Measurements from ENCODE around the gene SLC8B1. TPM values are rescaled to one million over a fixed set of nuclear protein-coding genes. Genes with fewer than 3 reads are reported as not detected.

The SLC8B1 gene
- total RNA-seq (2014; rRNA removed; shearing (Covaris generic)) = 2.6 and 4.7 TPM in 2 replicates

DNA sequence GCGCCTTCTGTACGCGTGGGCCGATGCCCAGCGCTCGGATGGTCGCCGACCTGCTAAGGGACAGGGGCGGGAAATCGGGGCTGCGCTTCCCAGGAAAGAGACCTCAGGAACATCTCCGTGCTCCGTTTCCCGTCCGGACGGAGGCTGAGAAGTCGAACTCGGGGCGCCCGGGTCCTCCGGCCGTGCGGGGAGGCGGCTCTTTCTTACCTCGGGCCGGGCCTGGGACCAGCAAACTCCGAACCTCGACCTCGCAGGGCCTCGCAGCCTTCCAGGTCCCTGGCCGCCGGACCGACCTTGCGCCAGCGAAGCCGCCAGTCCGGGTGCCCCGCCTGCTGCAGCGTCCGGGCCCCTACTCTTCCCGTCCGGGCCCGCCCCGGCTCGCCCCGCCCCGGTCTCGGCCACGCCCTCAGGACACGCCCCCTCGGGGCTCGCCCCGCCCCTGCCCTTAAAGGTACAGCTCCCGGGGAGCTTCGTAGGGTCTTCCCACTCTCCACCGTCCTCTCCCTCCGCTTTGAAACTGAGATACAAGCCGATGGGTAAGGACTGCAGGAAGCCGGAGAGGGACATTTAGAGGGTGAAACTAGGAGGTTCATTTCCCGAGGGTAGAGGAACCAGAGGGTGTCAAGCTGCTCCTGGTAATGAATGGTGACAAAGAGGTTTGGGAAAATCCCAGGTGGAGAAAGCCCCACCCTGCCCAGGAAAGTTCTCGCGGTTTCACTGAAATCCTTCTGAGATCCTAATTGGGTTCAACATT lies at the start of gene SLC8B1:
TSS of gene SLC8B1 (minus strand) at position 324 of the 754 bp plus-strand sequence. CDS start 2,231 bp downstream, outside the sequence.
- DNase-seq (ENCODE audit: low spot score) = peak; percentile 73

DNA sequence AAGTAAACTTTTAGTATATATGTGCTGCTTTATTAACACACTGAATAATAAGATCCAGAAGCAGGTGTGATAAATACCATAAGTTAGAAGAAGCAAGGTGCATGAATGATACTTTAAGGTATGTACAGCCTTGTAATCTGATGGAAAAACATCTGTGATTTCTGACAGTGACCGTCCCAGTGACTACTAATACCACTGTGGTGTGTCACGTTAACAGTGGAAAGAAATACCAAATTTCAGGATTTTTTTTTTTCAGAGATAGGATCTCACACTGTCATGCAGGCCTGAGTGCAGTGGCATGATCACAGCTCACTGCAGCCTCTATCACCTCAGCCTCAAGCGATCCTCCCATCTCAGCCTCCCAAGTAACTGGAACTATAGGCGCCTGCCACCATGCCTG lies 47.3 kb upstream of the SLC8B1 start:
- DNase-seq (ENCODE audit: low spot score) = no peak

DNA sequence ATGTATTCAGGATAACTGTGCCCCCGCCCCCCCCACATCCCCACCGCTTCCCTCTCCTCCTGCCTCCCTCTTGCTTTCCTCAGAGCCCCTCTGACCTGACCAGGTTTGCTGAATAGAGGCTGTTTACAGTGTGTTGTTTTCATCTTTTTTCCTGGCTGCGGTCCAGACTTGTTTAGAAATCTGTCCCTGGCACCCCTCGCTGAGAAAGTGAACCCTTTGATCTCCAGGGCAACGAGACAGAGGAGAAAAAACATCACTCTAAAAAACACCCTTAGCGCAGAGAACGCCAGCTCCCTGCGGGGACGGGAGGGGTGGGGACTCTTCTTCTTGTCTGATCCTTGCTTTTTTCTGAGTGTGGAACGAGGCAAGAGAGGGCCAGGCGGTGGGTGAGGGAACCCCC lies 46.3 kb upstream of the SLC8B1 start:
- DNase-seq (ENCODE audit: low spot score) = no peak

DNA sequence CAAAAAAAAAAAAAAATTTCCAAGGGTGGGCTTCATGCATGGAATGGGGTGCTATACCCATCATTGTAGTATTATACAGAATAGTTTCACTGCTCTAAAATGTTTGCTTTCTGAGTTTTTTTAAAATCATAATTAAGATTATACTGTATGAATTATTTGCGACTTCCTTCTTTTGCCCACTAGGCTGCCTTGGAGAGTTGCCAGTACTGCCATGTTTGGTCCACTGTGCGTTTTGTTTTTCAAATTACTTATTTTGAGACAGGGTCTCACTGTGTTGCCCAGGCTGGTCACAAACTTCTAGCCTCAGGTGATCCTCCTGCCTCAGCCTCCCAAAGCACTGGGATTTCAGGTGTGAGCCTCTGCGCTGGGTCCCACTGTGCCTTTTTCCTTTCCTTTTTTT lies 43.4 kb upstream of the SLC8B1 start:
- no peak for DNase-seq (ENCODE audit: low spot score)

DNA sequence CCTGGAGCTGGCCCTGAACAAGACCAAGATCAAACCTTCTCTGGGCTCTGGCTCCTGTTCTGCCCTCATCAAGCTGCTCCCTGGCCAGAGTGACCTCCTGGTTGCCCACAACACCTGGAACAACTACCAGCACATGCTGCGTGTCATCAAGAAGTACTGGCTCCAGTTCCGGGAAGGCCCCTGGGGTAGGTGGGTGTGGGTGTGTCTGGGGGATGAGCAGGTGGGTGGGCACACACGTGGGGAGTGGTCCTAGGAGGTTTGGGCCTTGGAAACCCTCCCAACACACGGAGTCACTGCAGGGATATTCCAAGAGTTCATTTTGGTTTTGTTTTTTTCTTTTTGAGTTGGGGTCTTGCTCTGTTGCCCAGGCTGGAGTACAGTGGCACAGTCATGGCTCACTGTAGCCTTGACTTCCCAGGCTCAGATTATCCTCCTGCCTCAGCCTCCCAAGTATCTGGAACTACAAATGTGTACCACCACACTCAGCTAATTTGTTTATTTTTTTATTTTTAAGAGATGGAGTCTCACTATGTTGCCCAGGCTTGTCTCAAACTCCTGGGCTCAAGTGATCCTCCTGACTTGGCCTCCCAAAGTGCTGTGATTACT lies 40.0 kb upstream of the SLC8B1 start:
- DNase-seq (ENCODE audit: low spot score) = no peak

DNA sequence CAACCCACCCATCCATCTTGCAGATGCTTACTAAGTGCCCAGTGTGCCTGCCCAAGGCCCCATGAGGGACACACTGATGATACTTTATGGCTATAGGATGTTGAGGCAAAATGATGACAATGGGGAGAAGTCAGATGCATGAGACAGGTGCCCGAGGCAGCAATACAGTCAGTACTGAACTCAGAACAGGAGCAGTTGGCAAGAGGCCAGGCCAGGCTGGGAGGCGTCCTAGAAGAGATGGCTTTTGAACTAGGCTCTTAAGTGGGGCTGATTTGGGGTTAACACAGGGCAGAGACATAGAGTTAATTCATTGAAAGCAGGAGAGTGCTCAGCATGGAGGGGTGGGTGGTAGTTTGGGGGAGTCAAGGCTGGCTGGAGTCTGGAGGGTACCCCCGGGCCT lies 39.1 kb upstream of the SLC8B1 start:
- DNase-seq (ENCODE audit: low spot score) = no peak

DNA sequence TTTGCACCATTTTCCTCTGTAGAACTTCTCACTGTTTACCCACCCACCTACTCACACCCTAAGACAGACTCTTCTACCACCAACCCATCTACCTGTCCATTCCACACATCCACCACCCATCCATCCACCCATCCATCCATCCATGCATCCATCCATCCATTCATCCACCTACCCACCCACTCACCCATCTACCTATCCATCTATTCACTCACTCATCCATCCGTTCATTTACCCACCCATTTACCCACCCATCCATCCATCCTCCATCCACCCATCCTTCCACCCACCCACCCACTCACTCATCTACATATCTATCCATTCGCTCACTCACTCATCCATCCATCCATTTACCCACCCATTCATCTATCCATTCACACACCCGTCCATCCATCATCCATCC lies 38.5 kb upstream of the SLC8B1 start:
- no peak for DNase-seq (ENCODE audit: low spot score)

DNA sequence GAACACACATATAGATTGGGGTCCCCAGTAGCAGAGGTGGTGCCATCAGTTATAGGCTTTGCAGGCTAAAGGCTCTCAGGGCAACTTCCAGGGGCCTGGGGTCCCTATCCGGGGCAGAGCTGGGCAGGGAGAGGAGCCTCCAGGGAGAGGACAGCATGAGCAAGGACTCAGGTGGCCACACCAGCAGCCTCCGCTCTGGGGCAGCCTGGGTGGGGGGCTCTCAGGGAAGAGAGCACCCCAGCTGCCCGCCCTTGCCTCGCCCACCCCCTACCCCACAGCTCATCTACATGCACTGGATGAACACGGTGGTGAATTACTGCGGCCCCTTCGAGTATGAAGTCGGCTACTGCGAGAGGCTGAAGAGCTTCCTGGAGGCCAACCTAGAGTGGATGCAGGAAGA lies 37.5 kb upstream of the SLC8B1 start:
- DNase-seq (ENCODE audit: low spot score) = no peak

DNA sequence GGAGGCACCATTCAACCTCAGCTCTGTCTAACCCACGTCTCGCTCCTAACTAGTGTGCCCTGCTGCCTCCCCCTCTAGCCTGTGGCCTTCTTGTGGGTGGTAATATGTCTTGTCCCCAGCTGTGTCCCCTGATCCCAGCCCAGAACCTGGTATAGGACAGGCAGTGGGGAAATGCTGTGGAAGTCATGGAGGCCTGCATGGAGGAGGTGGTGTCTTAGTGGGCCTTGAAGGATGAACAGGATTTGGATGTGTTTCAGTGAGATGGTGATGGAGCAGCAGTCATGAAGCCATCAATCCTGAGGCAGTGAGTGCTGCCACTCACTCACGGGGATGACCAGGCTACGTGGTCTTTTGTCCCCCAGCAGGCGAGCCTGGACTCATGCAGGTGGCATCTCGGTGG lies 36.9 kb upstream of the SLC8B1 start:
- DNase-seq (ENCODE audit: low spot score) = no peak

DNA sequence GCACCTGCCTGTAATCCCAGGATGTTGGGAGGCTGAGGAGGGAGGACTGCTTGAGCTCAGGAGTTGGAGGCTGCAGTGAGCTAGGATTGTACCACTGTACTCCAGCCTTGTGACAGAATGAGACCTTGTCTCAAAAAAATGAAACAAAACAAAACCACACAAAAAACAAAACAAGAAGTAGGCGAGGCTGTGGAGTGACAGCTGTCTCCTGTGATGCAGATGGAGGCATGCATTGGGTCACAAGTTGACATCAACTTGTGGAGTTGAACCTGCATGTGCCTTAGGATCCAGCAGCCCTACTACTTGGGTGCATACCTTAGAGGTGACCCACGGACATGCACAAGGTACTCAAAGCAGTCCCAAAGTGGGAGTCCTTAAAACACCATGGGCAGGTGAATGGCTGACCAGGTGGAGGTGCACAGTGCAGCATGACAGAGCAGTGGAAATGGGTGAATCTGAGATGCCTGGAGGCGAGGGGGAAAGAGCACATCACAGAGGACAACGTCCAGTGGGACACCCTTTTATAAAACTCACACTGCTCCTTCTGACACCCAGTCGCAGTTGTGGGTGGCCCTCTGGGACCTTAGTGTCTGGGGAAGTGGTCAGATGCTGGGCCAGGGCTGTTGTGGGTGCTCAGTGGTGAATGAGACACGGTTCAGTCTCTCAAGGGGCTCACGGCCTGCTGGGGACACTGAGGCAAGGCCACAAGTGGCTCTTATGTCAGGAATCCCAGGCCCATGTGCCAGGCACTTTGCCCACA lies 36.2 kb upstream of the SLC8B1 start:
- DNase-seq (ENCODE audit: low spot score) = no peak

DNA sequence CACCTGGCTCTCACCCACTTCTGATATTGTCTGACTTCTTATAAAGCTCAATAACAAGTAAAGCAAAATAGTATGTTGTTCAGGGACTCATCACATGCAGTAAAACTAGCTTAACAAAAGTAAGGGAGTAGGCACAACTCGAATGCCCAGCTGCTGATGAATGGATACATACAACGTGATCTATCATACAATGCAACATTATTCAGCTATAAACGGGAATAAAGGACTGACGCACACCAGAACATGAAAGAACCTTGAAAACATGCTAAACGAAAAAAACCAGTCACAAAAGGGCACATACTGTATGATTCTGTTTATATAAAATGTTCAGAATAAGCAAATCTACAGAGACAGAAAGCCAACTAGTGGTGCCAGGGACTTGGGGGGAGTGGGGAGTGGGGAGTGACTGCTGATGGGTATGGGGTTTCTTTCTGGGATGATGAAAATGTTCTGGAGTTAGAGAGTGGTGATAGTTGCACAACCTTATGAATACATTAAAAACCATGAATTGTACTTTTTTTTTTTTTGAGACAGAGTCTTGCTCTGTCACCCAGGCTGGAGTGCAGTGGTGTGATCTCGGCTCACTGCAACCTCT lies 34.6 kb upstream of the SLC8B1 start:
- DNase-seq (ENCODE audit: low spot score) = no peak

DNA sequence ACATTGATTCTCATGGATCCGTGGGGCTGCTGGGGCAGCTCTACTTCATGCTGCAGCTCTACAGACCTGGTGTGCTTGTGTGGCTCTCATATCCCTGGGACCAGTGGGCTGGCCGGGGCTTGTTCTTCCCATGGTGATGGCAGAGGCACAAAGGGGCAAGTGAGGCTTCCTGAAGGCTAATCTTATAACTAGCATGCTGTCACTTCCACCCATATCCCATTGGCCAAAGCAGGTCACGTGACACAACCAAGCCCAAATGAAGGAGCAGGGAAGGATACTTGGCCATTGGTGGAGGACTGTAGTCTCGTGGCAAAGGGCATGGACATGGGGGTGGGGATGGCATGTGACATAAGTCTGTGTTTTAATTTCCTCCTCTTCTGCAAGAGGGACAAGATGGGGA lies 33.4 kb upstream of the SLC8B1 start:
- DNase-seq (ENCODE audit: low spot score) = no peak

DNA sequence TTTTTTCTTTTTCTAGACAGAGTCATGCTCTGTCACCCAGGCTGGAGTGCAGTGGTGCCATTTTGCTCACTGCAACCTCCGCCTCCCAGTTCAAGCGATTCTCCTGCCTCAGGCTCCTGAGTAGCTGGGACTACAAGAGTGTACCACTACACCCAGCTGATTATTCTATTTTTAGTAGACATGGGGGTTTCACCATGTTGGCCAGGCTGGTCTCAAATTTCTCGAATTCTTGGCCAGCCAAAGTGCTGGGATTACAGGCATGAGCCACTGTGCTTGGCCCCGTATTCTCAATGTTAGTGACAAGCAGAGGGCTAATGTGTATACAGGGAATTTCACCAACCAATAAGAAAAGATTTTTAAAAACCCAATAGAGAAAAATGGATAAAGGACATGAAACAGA lies 31.9 kb upstream of the SLC8B1 start:
- DNase-seq (ENCODE audit: low spot score) = no peak

DNA sequence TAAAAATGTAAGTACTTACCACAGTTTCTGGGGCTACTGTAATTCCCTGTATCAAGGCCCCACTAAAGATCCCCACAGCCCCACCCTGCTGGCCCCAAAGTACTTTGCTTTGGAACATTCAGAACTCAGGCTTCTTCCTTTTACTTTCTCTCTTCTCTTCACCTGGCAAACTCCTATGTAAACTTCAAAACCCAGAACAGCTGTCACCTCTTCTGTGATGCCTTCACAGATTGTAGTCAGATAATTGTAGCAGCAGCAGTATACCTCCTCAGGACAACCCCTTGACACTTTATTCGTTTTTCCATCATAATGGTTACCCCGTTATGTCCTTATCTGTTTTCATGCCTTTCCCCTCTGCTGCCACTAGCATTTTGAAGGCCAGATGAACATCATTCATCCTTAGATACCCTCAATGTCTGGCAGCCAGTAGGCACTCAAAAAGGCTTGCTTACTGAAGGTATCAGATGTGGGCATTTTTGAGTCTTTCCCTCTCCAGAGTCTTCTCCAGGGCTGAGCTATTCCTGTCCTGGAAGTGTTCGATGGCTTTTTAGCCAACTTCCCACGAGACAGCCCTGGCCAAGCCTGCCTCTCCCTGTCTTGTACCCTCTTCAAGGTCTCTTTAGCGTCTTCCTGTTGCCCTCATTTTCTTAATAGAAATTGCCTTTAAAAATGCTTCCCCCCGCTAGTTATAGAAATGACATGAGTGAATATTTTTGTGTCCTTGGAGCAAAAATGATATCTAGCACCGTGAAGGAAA lies 30.9 kb upstream of the SLC8B1 start:
- no peak for DNase-seq (ENCODE audit: low spot score)

DNA sequence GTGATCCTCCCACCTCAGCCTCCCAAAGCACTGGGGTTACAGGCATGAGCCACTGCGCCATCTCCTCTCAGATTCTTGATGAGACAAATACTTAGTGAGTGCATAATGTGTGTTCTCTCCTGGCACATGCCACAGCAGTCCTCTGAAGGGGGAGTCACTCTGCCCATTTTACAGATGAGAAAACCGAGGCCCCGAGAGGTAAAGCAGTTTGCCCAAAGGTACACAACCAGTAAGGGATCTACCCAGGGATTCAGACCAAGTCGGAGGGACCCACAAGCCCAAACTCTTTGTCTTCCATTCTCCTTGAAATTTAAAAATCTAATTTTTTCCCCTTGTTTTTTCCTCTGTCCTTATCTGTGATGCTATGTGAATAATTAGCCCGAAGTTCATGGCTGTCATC lies 29.8 kb upstream of the SLC8B1 start:
- no peak for DNase-seq (ENCODE audit: low spot score)

DNA sequence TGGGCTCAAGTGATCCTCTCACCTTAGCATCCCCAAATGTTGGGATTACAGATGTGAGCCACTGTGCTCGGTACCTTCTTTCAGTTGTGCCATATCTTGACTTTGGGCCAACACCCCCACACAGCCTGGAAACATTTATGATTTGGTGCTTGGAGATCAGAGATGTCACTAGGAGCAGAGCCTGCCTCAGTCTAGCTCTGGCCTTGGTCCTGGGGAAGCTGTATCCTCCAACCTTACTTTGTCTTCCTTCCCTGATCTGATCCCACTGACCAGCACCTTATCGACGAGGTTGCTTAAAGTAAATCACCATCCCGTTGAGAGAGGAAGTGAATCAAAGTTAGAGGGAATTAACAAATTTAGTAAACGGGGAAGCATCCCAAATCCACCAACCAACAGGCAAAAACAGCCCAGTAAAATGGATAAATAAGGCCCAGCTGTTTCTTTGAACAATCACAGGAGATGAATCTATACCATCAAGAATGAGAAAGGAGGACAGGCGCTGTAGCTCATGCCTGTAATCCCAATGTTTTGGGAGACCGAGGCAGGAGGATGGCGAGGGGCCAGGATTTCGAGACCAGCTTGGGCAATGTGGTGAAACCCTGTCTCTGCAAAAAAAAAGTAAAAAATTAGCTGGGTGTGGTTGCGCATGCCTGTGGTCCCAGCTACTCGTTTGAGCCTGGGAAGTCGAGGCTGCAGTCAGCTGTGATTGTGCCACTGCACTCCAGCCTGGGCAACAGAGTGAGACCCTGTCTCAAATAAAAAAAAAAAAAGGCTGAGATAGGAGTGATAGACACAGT lies 26.9 kb upstream of the SLC8B1 start:
- no peak for DNase-seq (ENCODE audit: low spot score)

DNA sequence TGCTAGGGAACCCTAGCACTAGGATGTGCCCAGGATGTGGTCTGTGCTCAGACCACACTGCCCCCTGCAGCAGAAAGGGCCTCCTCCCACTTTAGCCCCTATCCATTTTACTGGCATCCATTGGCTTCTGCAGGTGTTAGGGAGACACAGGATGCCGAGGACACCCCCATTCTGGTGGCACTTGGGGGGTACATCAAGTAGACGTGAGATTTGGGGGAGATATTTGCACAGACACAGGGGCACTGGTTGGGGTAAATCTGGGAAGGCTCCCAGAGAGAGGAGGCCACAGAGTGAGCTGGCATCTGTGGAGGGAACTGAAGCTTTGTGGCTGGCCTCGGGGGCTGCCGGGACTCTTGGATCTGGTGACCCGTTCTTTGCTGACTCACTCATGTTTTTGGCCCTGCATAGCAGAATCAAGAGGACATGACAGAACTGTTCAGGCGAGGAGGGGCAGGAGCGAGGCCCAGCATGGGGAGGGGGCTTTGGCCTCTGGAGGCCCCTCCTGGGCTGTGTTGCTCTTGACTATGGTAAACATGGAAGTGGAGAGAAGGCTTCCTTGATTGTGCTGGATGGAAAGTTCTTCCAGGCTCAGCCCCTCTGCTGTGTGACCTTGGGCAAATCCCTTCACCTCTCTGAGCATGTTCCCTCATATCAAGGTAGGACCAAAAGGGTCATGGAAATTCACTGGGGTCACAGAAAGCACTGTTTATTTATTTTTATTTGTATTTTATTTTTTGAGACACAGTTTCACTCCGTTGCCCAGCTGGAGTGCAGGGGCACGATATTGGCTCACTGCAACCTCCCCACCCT lies 25.2 kb upstream of the SLC8B1 start:
- no peak for DNase-seq (ENCODE audit: low spot score)

DNA sequence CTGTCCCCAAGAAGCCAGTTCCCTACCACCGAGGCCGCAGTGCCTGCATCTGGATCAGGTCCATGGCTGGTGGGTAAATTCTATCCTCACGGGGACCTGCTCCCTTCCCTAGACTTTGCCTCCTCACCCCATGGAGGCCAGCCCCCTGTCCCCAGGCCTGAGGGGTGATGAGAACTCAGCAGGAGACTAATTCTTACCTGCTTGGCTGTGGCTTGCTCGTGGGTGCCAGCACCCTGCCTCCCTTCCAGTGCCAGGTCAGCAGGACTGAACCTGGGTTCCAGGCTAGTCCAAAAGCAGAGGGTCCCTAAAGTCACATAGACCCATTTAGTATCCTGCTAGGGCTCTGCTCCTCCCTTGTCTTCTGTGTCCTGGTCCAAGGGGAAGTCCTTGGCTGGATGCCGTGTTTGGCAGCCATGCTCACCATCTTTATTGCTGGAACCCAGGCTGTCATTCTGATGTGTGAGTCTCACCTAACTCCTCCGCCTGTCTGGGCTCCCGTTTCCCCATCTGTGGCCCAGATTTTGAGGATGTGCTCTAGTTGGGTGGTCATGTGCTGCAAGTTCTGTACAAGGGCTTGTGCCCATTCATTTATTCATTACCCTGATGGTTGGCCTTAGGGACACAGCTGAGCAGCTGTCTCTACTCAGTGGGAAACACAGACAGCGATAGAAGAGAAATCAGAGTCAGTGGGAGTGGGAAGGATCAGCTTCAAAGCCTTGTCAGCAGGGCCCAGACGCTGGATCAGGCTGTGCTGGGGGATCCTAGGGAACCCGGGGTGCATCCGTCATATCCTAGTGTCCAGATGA lies 24.4 kb upstream of the SLC8B1 start:
- DNase-seq (ENCODE audit: low spot score) = no peak

All from HT-29 (cell line).